ENCODE results near the gene STK38L. TPM values are rescaled to one million over a fixed set of nuclear protein-coding genes. Genes with fewer than 3 reads are reported as not detected.

The STK38L gene
- total and polyA plus RNA-seq, 7 donors = 16.8 to 86.2 (median 67.3) TPM

GRCh38 chr12:27201169-27201568 lies 42.9 kb upstream of the STK38L start:
- H3K27me3 ChIP-seq = no peaks in the 10 kb centered on the region
- H3K9me3 ChIP-seq = no peaks in the 10 kb centered on the region
- 83 to 84% methylated on average over 1 of the region's 1 CpG for WGBS, 2 donors
- H3K4me3 ChIP-seq = no peak overlapping the region
- H3K36me3 ChIP-seq = no peaks in the 10 kb centered on the region
- intact Hi-C loops (cut with DNase I) = no loop called here
- DNase-seq = no peak
- peak overlapping the region; percentile 35 to 89 (median 85) for H3K27ac ChIP-seq
- no peak for TF ChIP-seq POLR2AphosphoS5 (IDR thresholded peaks at IDR 0.05)
- no peak for TF ChIP-seq POLR2A (IDR thresholded peaks at IDR 0.05)
- TF ChIP-seq EP300 (IDR thresholded peaks at IDR 0.05) = no peak
- TF ChIP-seq, protein P1, sequence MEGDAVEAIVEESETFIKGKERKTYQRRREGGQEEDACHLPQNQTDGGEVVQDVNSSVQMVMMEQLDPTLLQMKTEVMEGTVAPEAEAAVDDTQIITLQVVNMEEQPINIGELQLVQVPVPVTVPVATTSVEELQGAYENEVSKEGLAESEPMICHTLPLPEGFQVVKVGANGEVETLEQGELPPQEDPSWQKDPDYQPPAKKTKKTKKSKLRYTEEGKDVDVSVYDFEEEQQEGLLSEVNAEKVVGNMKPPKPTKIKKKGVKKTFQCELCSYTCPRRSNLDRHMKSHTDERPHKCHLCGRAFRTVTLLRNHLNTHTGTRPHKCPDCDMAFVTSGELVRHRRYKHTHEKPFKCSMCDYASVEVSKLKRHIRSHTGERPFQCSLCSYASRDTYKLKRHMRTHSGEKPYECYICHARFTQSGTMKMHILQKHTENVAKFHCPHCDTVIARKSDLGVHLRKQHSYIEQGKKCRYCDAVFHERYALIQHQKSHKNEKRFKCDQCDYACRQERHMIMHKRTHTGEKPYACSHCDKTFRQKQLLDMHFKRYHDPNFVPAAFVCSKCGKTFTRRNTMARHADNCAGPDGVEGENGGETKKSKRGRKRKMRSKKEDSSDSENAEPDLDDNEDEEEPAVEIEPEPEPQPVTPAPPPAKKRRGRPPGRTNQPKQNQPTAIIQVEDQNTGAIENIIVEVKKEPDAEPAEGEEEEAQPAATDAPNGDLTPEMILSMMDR (IDR thresholded peaks at IDR 0.05) = no peak
- peaks cover 0 to 45% (median 35%) of the 10 kb centered on the region in 4 donors for H3K4me1 ChIP-seq

DNA sequence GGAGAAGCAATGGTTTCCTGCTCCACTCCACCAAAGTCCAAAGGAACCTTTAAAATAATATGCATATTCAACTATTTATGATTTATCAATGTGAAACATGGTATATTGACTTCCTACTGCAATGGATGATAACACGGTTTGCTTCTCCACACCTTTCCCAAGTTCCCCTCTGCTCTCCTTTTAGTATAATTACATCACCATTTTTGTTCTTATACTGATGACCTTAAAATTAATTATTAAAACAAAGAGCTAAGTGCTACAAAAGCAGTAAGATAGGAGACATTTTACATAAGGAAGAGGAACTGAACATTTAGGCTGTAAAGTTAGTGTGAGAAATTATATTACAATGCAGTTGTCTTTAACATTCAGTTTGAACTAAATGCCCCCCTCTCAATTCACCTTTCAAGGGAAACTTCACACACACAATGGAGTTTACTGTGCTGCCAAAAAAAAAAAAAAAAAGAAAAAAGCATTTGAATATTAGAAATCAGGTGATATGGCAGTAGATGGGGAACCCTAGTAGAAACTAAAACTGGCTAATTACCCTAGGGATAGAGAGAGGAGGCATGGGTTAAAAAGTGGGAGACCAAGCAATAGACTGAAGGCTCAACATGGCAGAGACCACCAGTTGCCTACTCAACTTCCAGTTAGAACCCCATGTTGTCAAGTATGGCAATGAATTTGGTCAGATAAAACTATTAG lies 37.1 kb upstream of the STK38L start:
- intact Hi-C loops (cut with DNase I) = no loop called here
- TF ChIP-seq POLR2AphosphoS5 (IDR thresholded peaks at IDR 0.05) (no peak), EP300 (IDR thresholded peaks at IDR 0.05) (no peak), POLR2A (IDR thresholded peaks at IDR 0.05) (no peak)
- TF ChIP-seq, protein P1 (IDR thresholded peaks at IDR 0.05) = no peak
- H3K36me3 ChIP-seq = no peaks in the 10 kb centered on the region
- H3K4me3 ChIP-seq = no peak overlapping the region
- DNase-seq = no peak
- no peaks in the 10 kb centered on the region for H3K27me3 ChIP-seq
- no peaks in the 10 kb centered on the region for H3K9me3 ChIP-seq
- no peak overlapping the region for H3K27ac ChIP-seq
- H3K4me1 ChIP-seq = peaks cover 0 to 5% (median 2%) of the 10 kb centered on the region in 4 donors
- 67 to 70% methylated on average over 1 of the region's 1 CpG for WGBS, 2 donors

DNA sequence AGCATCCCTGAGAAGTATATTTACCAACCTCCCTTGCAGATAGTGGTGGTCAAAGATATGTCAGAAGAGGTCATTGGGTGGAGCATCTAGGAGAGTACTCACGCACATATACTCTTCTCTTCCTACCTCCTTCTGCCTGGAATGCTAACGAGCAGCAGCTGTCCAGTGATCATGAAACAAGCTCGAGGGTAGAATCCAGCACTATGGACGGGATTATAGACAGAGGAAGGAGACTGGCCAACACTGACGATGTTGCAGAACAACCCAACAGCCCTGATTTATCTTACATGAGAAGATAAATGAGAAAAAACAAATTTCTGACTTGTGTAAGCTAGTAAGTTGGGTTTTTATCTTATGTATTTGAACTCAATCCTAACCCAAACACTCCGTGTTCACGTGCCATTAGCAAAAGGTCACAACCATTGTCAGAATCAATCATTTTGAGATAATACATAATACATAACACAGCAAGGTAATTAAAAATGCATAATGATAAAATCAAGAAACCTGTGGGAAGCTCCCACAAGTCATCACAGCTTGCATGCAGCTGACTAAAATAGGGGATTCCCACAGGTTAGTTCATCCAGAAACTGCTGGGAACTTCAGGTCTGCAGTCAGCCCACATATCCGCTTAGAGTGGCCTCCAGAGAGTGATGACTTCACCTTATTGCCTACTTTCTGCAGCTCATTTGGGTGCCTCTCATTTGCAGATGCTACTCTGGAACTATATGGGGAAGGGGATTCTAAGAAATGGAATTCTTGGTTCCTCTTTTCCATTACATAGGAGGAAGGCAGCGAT lies 36.3 kb upstream of the STK38L start:
- TF ChIP-seq, protein P1 (IDR thresholded peaks at IDR 0.05) = no peak
- no peak for TF ChIP-seq POLR2A (IDR thresholded peaks at IDR 0.05)
- H3K27me3 ChIP-seq = no peaks in the 10 kb centered on the region
- H3K27ac ChIP-seq = no peak overlapping the region
- H3K4me3 ChIP-seq = no peak overlapping the region
- DNase-seq = no peak
- intact Hi-C loops (cut with DNase I) = no loop called here
- WGBS, 2 donors = 71 to 83% methylated on average over 9 of the region's 9 CpGs
- no peaks in the 10 kb centered on the region for H3K36me3 ChIP-seq
- H3K4me1 ChIP-seq = no peaks in the 10 kb centered on the region
- H3K9me3 ChIP-seq = no peaks in the 10 kb centered on the region

- no peak overlapping the region for H3K27ac ChIP-seq
Measured at GRCh38 chr12:27208414-27208750, 35.7 kb upstream of the STK38L start.

More at GRCh38 chr12:27208414-27208750, 35.7 kb upstream of the STK38L start:
- Histone ChIP-seq H3K9me3 (no peaks in the 10 kb centered on the region), H3K36me3 (no peaks in the 10 kb centered on the region), H3K27me3 (no peaks in the 10 kb centered on the region), H3K4me3 (no peak overlapping the region), H3K4me1 (no peaks in the 10 kb centered on the region)
- DNase-seq = no peak
- TF ChIP-seq, protein P1 (IDR thresholded peaks at IDR 0.05) = no peak
- TF ChIP-seq POLR2AphosphoS5 (IDR thresholded peaks at IDR 0.05) (no peak), POLR2A (IDR thresholded peaks at IDR 0.05) (no peak), EP300 (IDR thresholded peaks at IDR 0.05) (no peak)
- intact Hi-C loops (cut with DNase I) = no loop called here
- WGBS, 2 donors = 86 to 89% methylated on average over 2 of the region's 2 CpGs
